Esophagus (tissue), 2 donors: ENCODE data around the gene IL1F10. TPM values are rescaled to one million over a fixed set of nuclear protein-coding genes. Genes with fewer than 3 reads are reported as not detected.

Source experiments
- H3K27ac ChIP-seq, 2 donors: one replicate each; pipeline ENCODE4 v1.5.1; 2013; ENCODE audit warnings: low read depth in 2 of 2, mild to moderate bottlenecking in 2 of 2, inconsistent platforms in 1 of 2, low read length in 1 of 2, moderate library complexity in 1 of 2
- H3K27me3 ChIP-seq, 2 donors: one replicate each; pipeline ENCODE4 v1.6.1; 2013; ENCODE audit warnings: low read length in 2 of 2, control low read depth in 1 of 2, mild to moderate bottlenecking in 1 of 2; ENCODE audit not compliant: insufficient read depth in 2 of 2, control insufficient read depth in 1 of 2
- H3K36me3 ChIP-seq, 2 donors: one replicate each; pipeline ENCODE4 v1.6.1; 2013; ENCODE audit warnings: low read length in 1 of 2; ENCODE audit not compliant: control insufficient read depth in 2 of 2, insufficient read depth in 2 of 2
- H3K4me1 ChIP-seq, 2 donors: one replicate each; pipeline ENCODE4 v1.6.1; 2013; ENCODE audit warnings: low read length in 1 of 2; ENCODE audit not compliant: control insufficient read depth in 2 of 2, insufficient read depth in 2 of 2
- H3K4me3 ChIP-seq, 2 donors: one replicate each; pipeline ENCODE4 v1.5.1; 2013; ENCODE audit warnings: low read length in 2 of 2, mild to moderate bottlenecking in 2 of 2, low read depth in 1 of 2, moderate library complexity in 1 of 2
- H3K9me3 ChIP-seq, 2 donors: one replicate each; pipeline ENCODE4 v1.6.1; 2013; ENCODE audit warnings: mild to moderate bottlenecking in 2 of 2, low read depth in 1 of 2, low read length in 1 of 2, moderate library complexity in 1 of 2; ENCODE audit not compliant: control insufficient read depth in 2 of 2, insufficient read depth in 1 of 2
- WGBS, 2 donors: extraction: QIAGEN DNeasy Blood & Tissue Kit; methylation state at CpG; one replicate each; pipeline ENCODE4 v1.1.7; 2013; 5-methylcytosine and 5-hydroxymethylcytosine counted together
- polyA plus RNA-seq, 2 donors: library from polyadenylated mRNA; stranded (reverse); fragments of 200-250 nt; gene quantifications; one replicate each; pipeline ENCODE4 v1.2.3, GENCODE V29; 2013
- donor health status: healthy with polysubstance abuse.
- donor health status: Bipolar disorder and iron deficiency.

The IL1F10 gene
- polyA plus RNA-seq, 2 donors: 0.18 to 0.51 TPM

DNA sequence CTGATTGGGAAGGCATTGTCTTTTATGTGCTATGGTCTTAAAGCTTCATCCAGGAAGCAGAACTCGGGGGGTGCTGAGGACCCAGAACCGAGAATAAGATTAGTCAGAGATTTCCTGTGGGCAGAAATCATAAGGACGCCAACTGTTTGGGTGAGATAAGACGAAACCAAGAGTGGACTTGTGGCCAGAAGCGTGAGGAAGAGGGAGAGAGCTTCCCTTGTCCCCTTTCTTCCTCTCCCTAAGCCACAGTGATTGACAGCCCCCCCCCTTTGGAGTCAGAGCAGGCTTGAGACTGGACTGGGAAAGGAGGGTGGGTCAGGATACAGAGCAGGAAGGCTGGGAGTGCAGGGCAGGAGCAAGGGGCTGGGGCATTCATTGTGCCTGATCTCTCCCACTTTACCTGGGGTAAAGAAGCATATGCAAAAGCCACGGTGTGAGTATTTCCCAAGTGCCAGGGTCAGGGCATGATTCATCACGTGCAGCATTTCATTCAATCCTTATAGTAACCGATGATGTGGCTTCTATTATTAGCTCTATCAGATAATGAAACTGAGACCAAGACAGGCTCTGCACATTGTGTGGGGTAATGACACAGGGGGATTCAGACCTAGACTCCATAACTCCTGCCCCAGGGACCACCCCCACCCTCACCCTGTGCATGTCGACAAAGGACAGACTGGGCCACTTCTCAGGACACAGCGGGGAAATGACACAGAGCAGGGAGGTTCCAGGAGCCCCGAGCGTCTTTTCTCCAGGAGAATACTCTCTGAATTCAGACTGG is 56.6 kb downstream of the IL1F10 start:
- H3K27me3 ChIP-seq: no peaks in the 10 kb centered on the region
- H3K27ac ChIP-seq: peak overlapping the region; percentile 38 to 80
- WGBS, 2 donors: 46 to 51% methylated on average over 12 of the region's 12 CpGs
- H3K4me1 ChIP-seq: peaks cover 2 to 3% of the 10 kb centered on the region in 2 donors
- no peaks in the 10 kb centered on the region for H3K9me3 ChIP-seq
- no peak overlapping the region for H3K4me3 ChIP-seq
- H3K36me3 ChIP-seq: peaks cover 2 to 11% of the 10 kb centered on the region in 2 donors

Other genes with a start within 250 kb of the IL1F10 start
- gene IL1B, start 231.2 kb upstream of the IL1F10 start, polyA plus RNA-seq: 1 to 10 TPM; 1.9 to 4.3 TPM
- gene IL37, start 156.8 kb upstream of the IL1F10 start, polyA plus RNA-seq: under 1 TPM; 0.06 to 0.12 TPM
- 10 to 100 TPM in 1 of 2 donors, 1 to 10 TPM in 1; 6.2 to 54.5 TPM for gene IL36G, start 90.0 kb upstream of the IL1F10 start, polyA plus RNA-seq
- gene IL36A, start 62.5 kb upstream of the IL1F10 start, polyA plus RNA-seq: 100 to 1,000 TPM; 243 to 394 TPM
- gene IL36B, start 15.1 kb upstream of the IL1F10 start, polyA plus RNA-seq: 1 to 10 TPM; 1.5 to 8.8 TPM
- gene IL36RN, start 8.8 kb upstream of the IL1F10 start, polyA plus RNA-seq: 10 to 100 TPM; 25.9 to 38.4 TPM
- gene IL1RN, start 59.6 kb downstream of the IL1F10 start, polyA plus RNA-seq: 1,000 to 10,000 TPM; 1,363 to 2,112 TPM
- gene PSD4, start 106.0 kb downstream of the IL1F10 start, polyA plus RNA-seq: 10 to 100 TPM; 18.1 to 32.6 TPM
- 1 to 10 TPM in 1 of 2 donors, under 1 TPM in 1; 0.28 to 4.0 TPM for gene PAX8, start 211.0 kb downstream of the IL1F10 start, polyA plus RNA-seq